HG02840 (cell line): ENCODE results near the gene ZYG11B.
A peak's percentile ranks its signal among the peaks of the same experiment; 100 is the strongest.
"Not testable (repeated sequence)": the region's sequence is repeated elsewhere in the genome, so short reads cannot be mapped to it uniquely, and the experiment has no call there.

ENCODE experiments used
- ATAC-seq: cut with Tn5 transposase; IDR thresholded peaks from one replicate; pipeline ENCODE4 v1.9.1; 2021; ENCODE audit warnings: mild to moderate bottlenecking, moderate library complexity, moderate number of reproducible peaks; ENCODE audit not compliant: unreplicated experiment, low FRiP score

ZYG11B gene

GRCh38 chr1:52726265-52727113, at the start of gene ZYG11B:
ZYG11B (plus strand) TSS chr1:52726453; CDS start chr1:52726654, 201 bp downstream.
- peak; percentile 91 for ATAC-seq

- ATAC-seq, result no peak
Measured at GRCh38 chr1:52677076-52677806, 49.0 kb upstream of the ZYG11B start.

- no peak for ATAC-seq
Measured at GRCh38 chr1:52679048-52679447, 47.2 kb upstream of the ZYG11B start.

GRCh38 chr1:52679498-52679897, 46.8 kb upstream of the ZYG11B start:
- ATAC-seq, result no peak

- no peak for ATAC-seq
Measured at GRCh38 chr1:52680353-52680752, 45.9 kb upstream of the ZYG11B start.

GRCh38 chr1:52681136-52681535, 45.1 kb upstream of the ZYG11B start:
- ATAC-seq, result no peak

- no peak for ATAC-seq
Measured at GRCh38 chr1:52683367-52683940, 42.8 kb upstream of the ZYG11B start.

- no peak for ATAC-seq
Measured at GRCh38 chr1:52684545-52684944, 41.7 kb upstream of the ZYG11B start.

- ATAC-seq, result peak; percentile 78
Measured at GRCh38 chr1:52686261-52686751, 39.9 kb upstream of the ZYG11B start.

GRCh38 chr1:52686830-52687229, 39.4 kb upstream of the ZYG11B start:
- no peak for ATAC-seq

- ATAC-seq, result no peak
Measured at GRCh38 chr1:52691821-52692220, 34.4 kb upstream of the ZYG11B start.

- ATAC-seq, result no peak
Measured at GRCh38 chr1:52692697-52693096, 33.6 kb upstream of the ZYG11B start.

- not testable (repeated sequence) for ATAC-seq
Measured at GRCh38 chr1:52693351-52693750, 32.9 kb upstream of the ZYG11B start.

- ATAC-seq, result no peak
Measured at GRCh38 chr1:52693843-52694242, 32.4 kb upstream of the ZYG11B start.

- ATAC-seq, result no peak
Measured at GRCh38 chr1:52695627-52696026, 30.6 kb upstream of the ZYG11B start.

- ATAC-seq, result peak; percentile 55
Measured at GRCh38 chr1:52697795-52698674, 28.2 kb upstream of the ZYG11B start, which contains the start of gene COA7. COA7 (minus strand) TSS chr1:52698347; CDS start chr1:52698326, 21 bp downstream.

GRCh38 chr1:52702886-52703787, 23.1 kb upstream of the ZYG11B start:
- ATAC-seq, result peak; percentile 89

GRCh38 chr1:52706136-52706670, 20.1 kb upstream of the ZYG11B start:
- no peak for ATAC-seq
